Tibial nerve (tissue), 3 donors: ENCODE data around the gene SCN2A.

Experiments
- POLR2A ChIP-seq, 2 donors: fragments of 450-650 bp; IDR thresholded peaks; one replicate each; pipeline ENCODE4 v1.6.1; 2017; ENCODE audit warnings: antibody characterized with exemption in 2 of 2, mild to moderate bottlenecking in 2 of 2, moderate library complexity in 2 of 2
- TF ChIP-seq, protein P1 (sequence below), 5 experiments: fragments of 200-600 bp in 3 of 5; fragments of 450-650 bp in 2 of 5; sonication (generic) in 3 of 5; IDR thresholded peaks; one replicate each; pipeline ENCODE4 v1.5.1; 2016 to 2019; ENCODE audit warnings: antibody characterized with exemption in 5 of 5, mild to moderate bottlenecking in 3 of 5, moderate library complexity in 2 of 5

DNA sequence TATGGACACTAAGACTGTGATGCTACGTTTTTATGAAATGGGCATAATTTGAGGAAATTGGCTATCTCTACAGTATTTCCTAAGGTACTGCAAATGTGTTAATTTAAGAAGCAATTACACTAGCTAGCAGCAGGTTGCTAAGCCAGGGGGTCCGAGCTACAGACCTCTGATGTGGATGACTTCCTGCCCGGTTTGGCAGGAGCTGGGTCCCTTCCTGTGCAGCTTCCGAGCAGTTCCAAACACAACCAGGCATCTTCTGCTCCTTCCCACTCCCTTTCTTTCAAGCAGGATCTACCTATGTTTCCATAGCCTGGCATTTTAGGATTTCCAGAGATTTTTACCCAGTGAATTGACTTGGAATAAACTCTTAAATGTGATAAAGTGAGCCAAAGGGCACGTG lies 55.7 kb downstream of the SCN2A start:
- TF ChIP-seq, protein P1, sequence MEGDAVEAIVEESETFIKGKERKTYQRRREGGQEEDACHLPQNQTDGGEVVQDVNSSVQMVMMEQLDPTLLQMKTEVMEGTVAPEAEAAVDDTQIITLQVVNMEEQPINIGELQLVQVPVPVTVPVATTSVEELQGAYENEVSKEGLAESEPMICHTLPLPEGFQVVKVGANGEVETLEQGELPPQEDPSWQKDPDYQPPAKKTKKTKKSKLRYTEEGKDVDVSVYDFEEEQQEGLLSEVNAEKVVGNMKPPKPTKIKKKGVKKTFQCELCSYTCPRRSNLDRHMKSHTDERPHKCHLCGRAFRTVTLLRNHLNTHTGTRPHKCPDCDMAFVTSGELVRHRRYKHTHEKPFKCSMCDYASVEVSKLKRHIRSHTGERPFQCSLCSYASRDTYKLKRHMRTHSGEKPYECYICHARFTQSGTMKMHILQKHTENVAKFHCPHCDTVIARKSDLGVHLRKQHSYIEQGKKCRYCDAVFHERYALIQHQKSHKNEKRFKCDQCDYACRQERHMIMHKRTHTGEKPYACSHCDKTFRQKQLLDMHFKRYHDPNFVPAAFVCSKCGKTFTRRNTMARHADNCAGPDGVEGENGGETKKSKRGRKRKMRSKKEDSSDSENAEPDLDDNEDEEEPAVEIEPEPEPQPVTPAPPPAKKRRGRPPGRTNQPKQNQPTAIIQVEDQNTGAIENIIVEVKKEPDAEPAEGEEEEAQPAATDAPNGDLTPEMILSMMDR (IDR thresholded peaks at IDR 0.05), result no peak
- TF ChIP-seq POLR2A (IDR thresholded peaks at IDR 0.05), result no peak
